T-helper 17 cell (primary cell): ENCODE data around the gene ZNF813. TPM values are rescaled to one million over a fixed set of nuclear protein-coding genes. Genes with fewer than 3 reads are reported as not detected.
"Not testable (repeated sequence)": the region's sequence is repeated elsewhere in the genome, so short reads cannot be mapped to it uniquely, and the experiment has no call there.

Experiments
- ATAC-seq: fragments of 150-1000 bp; cut with Tn5 transposase; 2 replicates; pipeline ENCODE4 v1.10.0; 2021; ENCODE audit warnings: mild to moderate bottlenecking, moderate library complexity
- DNase-seq, 3 donors: peaks; one replicate each; pipeline versions ENCODE4 v3.0.0 to v3.0.0-alpha.2; 2020 to 2021
- H3K9me3 ChIP-seq: one replicate; pipeline ENCODE4 v1.7.0; 2013; ENCODE audit warnings: low read length, mild to moderate bottlenecking; ENCODE audit not compliant: control insufficient read depth, poor library complexity, severe bottlenecking
- H3K27ac Mint-ChIP-seq: one replicate; pipeline ENCODE4 v1.8.0; 2022; ENCODE audit warnings: mild to moderate bottlenecking, moderate library complexity, mixed read lengths
- H3K27me3 Mint-ChIP-seq: one replicate; pipeline ENCODE4 v1.8.0; 2022; ENCODE audit warnings: mixed read lengths
- H3K36me3 Mint-ChIP-seq: one replicate; pipeline ENCODE4 v1.8.0; 2022; ENCODE audit warnings: low read depth, mixed read lengths
- H3K4me1 Mint-ChIP-seq: one replicate; pipeline ENCODE4 v1.8.0; 2022; ENCODE audit warnings: mild to moderate bottlenecking, mixed read lengths
- H3K4me3 Mint-ChIP-seq: one replicate; pipeline ENCODE4 v1.8.0; 2022; ENCODE audit warnings: mild to moderate bottlenecking, moderate library complexity, mixed read lengths
- total RNA-seq, 4 donors: library from RNA in 2 of 4; stranded (reverse) in 2 of 4; gene quantifications; one replicate each; pipeline ENCODE4 v1.2.3 and lab custom pipeline; 2022 to 2026

Gene ZNF813
- total RNA-seq = 1 to 10 TPM; 1.3 to 3.6 TPM
- total RNA-seq (lab: John Stamatoyannopoulos, UW) = 6.6 to 27.2 reads per million in 2 donors

GRCh38 chr19:53467485-53468262, at the start of gene ZNF813:
Gene ZNF813, plus strand, starts transcription at chr19:53467733. Its CDS starts 16,090 bp downstream, at chr19:53483823.
- Mint-ChIP-seq H3K4me3 (peak within 1 kb of the TSS; percentile 88), H3K4me1 (peaks cover 8% of the 10 kb centered on the region), H3K36me3 (no peaks in the 10 kb centered on the region), H3K27me3 (no peaks in the 10 kb centered on the region), H3K27ac (peak within 1 kb of the TSS; percentile 54)
- DNase-seq (peak; percentile 87 to 94 (median 92)), ATAC-seq (peak; percentile 98)
- H3K9me3 ChIP-seq = no peaks in the 10 kb centered on the region

GRCh38 chr19:53420520-53421315, 46.8 kb upstream of the ZNF813 start:
- not testable (repeated sequence) for H3K4me1 Mint-ChIP-seq, H3K27me3 Mint-ChIP-seq, H3K4me3 Mint-ChIP-seq, H3K27ac Mint-ChIP-seq, H3K9me3 ChIP-seq, H3K36me3 Mint-ChIP-seq, ATAC-seq, DNase-seq

- H3K9me3 ChIP-seq = peaks cover 4% of the 10 kb centered on the region
- Mint-ChIP-seq H3K27ac (no peak overlapping the region), H3K4me3 (no peak overlapping the region), H3K4me1 (no peaks in the 10 kb centered on the region), H3K27me3 (no peaks in the 10 kb centered on the region), H3K36me3 (no peaks in the 10 kb centered on the region)
- ATAC-seq (no peak), DNase-seq (no peak)
These were observed 45.0 kb upstream of the ZNF813 start for GRCh38 chr19:53422551-53422950.

GRCh38 chr19:53423074-53423473, 44.5 kb upstream of the ZNF813 start:
- not testable (repeated sequence) for ATAC-seq, DNase-seq, H3K4me3 Mint-ChIP-seq

GRCh38 chr19:53423680-53424079, 43.9 kb upstream of the ZNF813 start:
- not testable (repeated sequence) for ATAC-seq, H3K27ac Mint-ChIP-seq, DNase-seq, H3K4me1 Mint-ChIP-seq, H3K9me3 ChIP-seq, H3K36me3 Mint-ChIP-seq, H3K4me3 Mint-ChIP-seq, H3K27me3 Mint-ChIP-seq

More at GRCh38 chr19:53423074-53423473, 44.5 kb upstream of the ZNF813 start:
- not testable (repeated sequence) for H3K27me3 Mint-ChIP-seq, H3K36me3 Mint-ChIP-seq, H3K27ac Mint-ChIP-seq, H3K9me3 ChIP-seq, H3K4me1 Mint-ChIP-seq

- Mint-ChIP-seq H3K4me3 (no peak overlapping the region), H3K27me3 (no peaks in the 10 kb centered on the region), H3K27ac (no peak overlapping the region), H3K4me1 (no peaks in the 10 kb centered on the region), H3K36me3 (no peaks in the 10 kb centered on the region)
- H3K9me3 ChIP-seq = no peaks in the 10 kb centered on the region
- ATAC-seq (peak; percentile 89), DNase-seq (peak; percentile 30 to 49 (median 41))
These were observed 42.5 kb upstream of the ZNF813 start for GRCh38 chr19:53424968-53425597.

- peak; percentile 98 for ATAC-seq
- peak; percentile 97 to 98 (median 98) for DNase-seq
- Mint-ChIP-seq H3K27ac (peak within 1 kb of the TSS; percentile 96), H3K27me3 (no peaks in the 10 kb centered on the region), H3K36me3 (peaks cover 2% of the 10 kb centered on the region), H3K4me1 (peaks cover 11% of the 10 kb centered on the region), H3K4me3 (peak within 1 kb of the TSS; percentile 94)
- no peaks in the 10 kb centered on the region for H3K9me3 ChIP-seq
These were observed 36.0 kb upstream of the ZNF813 start, which contains the start of gene ZNF761 for GRCh38 chr19:53431399-53432087. Gene ZNF761, plus strand, starts transcription at chr19:53431984. Its CDS starts 15,285 bp downstream, at chr19:53447269.

GRCh38 chr19:53432088-53432661, 35.4 kb upstream of the ZNF813 start:
- no peaks in the 10 kb centered on the region for H3K27me3 Mint-ChIP-seq
- H3K36me3 Mint-ChIP-seq = peaks cover 2% of the 10 kb centered on the region
- ATAC-seq = peak; percentile 45
- peak overlapping the region; percentile 96 for H3K27ac Mint-ChIP-seq
- H3K4me3 Mint-ChIP-seq = peak overlapping the region; percentile 94
- no peaks in the 10 kb centered on the region for H3K9me3 ChIP-seq
- H3K4me1 Mint-ChIP-seq = peaks cover 11% of the 10 kb centered on the region
- peak in 1 of 3 donors; percentile 5 for DNase-seq

- peaks cover 20% of the 10 kb centered on the region for H3K9me3 ChIP-seq
- H3K4me3 Mint-ChIP-seq = not testable (repeated sequence)
These were observed 23.7 kb upstream of the ZNF813 start for GRCh38 chr19:53443809-53444208.

GRCh38 chr19:53447196-53447595, 20.3 kb upstream of the ZNF813 start:
- not testable (repeated sequence) for DNase-seq, H3K4me3 Mint-ChIP-seq, H3K27me3 Mint-ChIP-seq, H3K36me3 Mint-ChIP-seq, H3K4me1 Mint-ChIP-seq, ATAC-seq, H3K27ac Mint-ChIP-seq
- H3K9me3 ChIP-seq = peaks cover 21% of the 10 kb centered on the region

More at GRCh38 chr19:53443809-53444208, 23.7 kb upstream of the ZNF813 start:
- DNase-seq, ATAC-seq, H3K27me3 Mint-ChIP-seq, H3K4me1 Mint-ChIP-seq, H3K27ac Mint-ChIP-seq: not testable (repeated sequence)
- peaks cover 12% of the 10 kb centered on the region for H3K36me3 Mint-ChIP-seq

GRCh38 chr19:53455828-53456227, 11.7 kb upstream of the ZNF813 start:
- Mint-ChIP-seq H3K27ac (no peak overlapping the region), H3K27me3 (no peaks in the 10 kb centered on the region), H3K4me3 (no peak overlapping the region), H3K4me1 (no peaks in the 10 kb centered on the region), H3K36me3 (no peaks in the 10 kb centered on the region)
- no peak for DNase-seq
- no peak for ATAC-seq
- H3K9me3 ChIP-seq = peaks cover 55% of the 10 kb centered on the region

- not testable (repeated sequence) for ATAC-seq, H3K27ac Mint-ChIP-seq, H3K36me3 Mint-ChIP-seq, H3K4me1 Mint-ChIP-seq, DNase-seq, H3K4me3 Mint-ChIP-seq, H3K27me3 Mint-ChIP-seq
- H3K9me3 ChIP-seq = peaks cover 24% of the 10 kb centered on the region
These were observed 7.3 kb upstream of the ZNF813 start for GRCh38 chr19:53460131-53460721.
